HG03135 (cell line): Measurements from ENCODE around the gene TMEM8B.

ENCODE experiments used
- ATAC-seq: cut with Tn5 transposase; IDR thresholded peaks from one replicate; pipeline ENCODE4 v1.9.1; 2021; ENCODE audit warnings: mild to moderate bottlenecking, moderate library complexity; ENCODE audit not compliant: unreplicated experiment

Gene TMEM8B

GRCh38 chr9:35829084-35829763, at the start of gene TMEM8B:
Gene TMEM8B (plus strand): TSS chr9:35829228. CDS start chr9:35829448, 220 bp downstream.
- peak; percentile 65 for ATAC-seq

- ATAC-seq = no peak
These were observed 48.0 kb upstream of the TMEM8B start for GRCh38 chr9:35781066-35781465.

GRCh38 chr9:35783418-35783817, 45.6 kb upstream of the TMEM8B start:
- ATAC-seq = no peak

- no peak for ATAC-seq
These were observed 39.5 kb upstream of the TMEM8B start for GRCh38 chr9:35789541-35789940.

- ATAC-seq = no peak
These were observed 39.0 kb upstream of the TMEM8B start for GRCh38 chr9:35790025-35790384.

- ATAC-seq = peak; percentile 61
These were observed 38.4 kb upstream of the TMEM8B start for GRCh38 chr9:35790385-35791296.

- ATAC-seq = no peak
These were observed 37.6 kb upstream of the TMEM8B start, which contains the start of gene NPR2 for GRCh38 chr9:35791297-35791921. Gene NPR2 (plus strand): TSS chr9:35791591. CDS start chr9:35792409, 818 bp downstream.

GRCh38 chr9:35792024-35792813, 36.8 kb upstream of the TMEM8B start:
- no peak for ATAC-seq

GRCh38 chr9:35792826-35793225, 36.2 kb upstream of the TMEM8B start:
- ATAC-seq = no peak

GRCh38 chr9:35793461-35793860, 35.6 kb upstream of the TMEM8B start:
- no peak for ATAC-seq

- ATAC-seq = no peak
These were observed 33.3 kb upstream of the TMEM8B start for GRCh38 chr9:35795695-35796094.

- no peak for ATAC-seq
These were observed 31.5 kb upstream of the TMEM8B start for GRCh38 chr9:35797311-35798109.

GRCh38 chr9:35798658-35799374, 30.2 kb upstream of the TMEM8B start:
- ATAC-seq = no peak

GRCh38 chr9:35800530-35800929, 28.5 kb upstream of the TMEM8B start:
- ATAC-seq = no peak

- no peak for ATAC-seq
These were observed 27.5 kb upstream of the TMEM8B start for GRCh38 chr9:35801328-35802128.

- ATAC-seq = no peak
These were observed 22.9 kb upstream of the TMEM8B start for GRCh38 chr9:35806101-35806500.

- no peak for ATAC-seq
These were observed 20.6 kb upstream of the TMEM8B start for GRCh38 chr9:35808433-35808832.

GRCh38 chr9:35810122-35810521, 18.9 kb upstream of the TMEM8B start:
- no peak for ATAC-seq
